ENCODE measurements around the gene PCSK2.

PCSK2 gene

GRCh38 chr20:17445543-17445942 lies 218.7 kb downstream of the PCSK2 start:
- no peak overlapping the region for H3K9ac ChIP-seq (ENCODE audit: low read length)
- no peaks in the 10 kb centered on the region for H3K27me3 ChIP-seq (ENCODE audit: control insufficient read depth, insufficient read depth, low read length)
- H3K4me1 ChIP-seq (ENCODE audit: control insufficient read depth, insufficient read depth, low read length) = no peaks in the 10 kb centered on the region
- no peak overlapping the region for H3K27ac ChIP-seq (ENCODE audit: low read depth, low read length)
- H3K4me3 ChIP-seq (ENCODE audit: low read length) = no peak overlapping the region
- no peaks in the 10 kb centered on the region for H3K36me3 ChIP-seq (ENCODE audit: control insufficient read depth, insufficient read depth, low read length)

GRCh38 chr20:17446171-17446570 lies 219.3 kb downstream of the PCSK2 start:
- H3K27ac ChIP-seq (ENCODE audit: low read depth, low read length) = no peak overlapping the region
- H3K27me3 ChIP-seq (ENCODE audit: control insufficient read depth, insufficient read depth, low read length) = no peaks in the 10 kb centered on the region
- H3K4me3 ChIP-seq (ENCODE audit: low read length) = no peak overlapping the region
- no peaks in the 10 kb centered on the region for H3K36me3 ChIP-seq (ENCODE audit: control insufficient read depth, insufficient read depth, low read length)
- no peaks in the 10 kb centered on the region for H3K4me1 ChIP-seq (ENCODE audit: control insufficient read depth, insufficient read depth, low read length)
- no peak overlapping the region for H3K9ac ChIP-seq (ENCODE audit: low read length)

GRCh38 chr20:17448071-17448470 lies 221.2 kb downstream of the PCSK2 start:
- H3K9ac ChIP-seq (ENCODE audit: low read length) = no peak overlapping the region
- H3K4me1 ChIP-seq (ENCODE audit: control insufficient read depth, insufficient read depth, low read length) = no peaks in the 10 kb centered on the region
- no peak overlapping the region for H3K27ac ChIP-seq (ENCODE audit: low read depth, low read length)
- H3K4me3 ChIP-seq (ENCODE audit: low read length) = no peak overlapping the region
- H3K36me3 ChIP-seq (ENCODE audit: control insufficient read depth, insufficient read depth, low read length) = no peaks in the 10 kb centered on the region
- no peaks in the 10 kb centered on the region for H3K27me3 ChIP-seq (ENCODE audit: control insufficient read depth, insufficient read depth, low read length)

GRCh38 chr20:17449031-17449430 lies 222.2 kb downstream of the PCSK2 start:
- Histone ChIP-seq H3K27me3 (ENCODE audit: control insufficient read depth, insufficient read depth, low read length) (no peaks in the 10 kb centered on the region), H3K9ac (ENCODE audit: low read length) (no peak overlapping the region), H3K4me1 (ENCODE audit: control insufficient read depth, insufficient read depth, low read length) (no peaks in the 10 kb centered on the region), H3K36me3 (ENCODE audit: control insufficient read depth, insufficient read depth, low read length) (no peaks in the 10 kb centered on the region), H3K27ac (ENCODE audit: low read depth, low read length) (no peak overlapping the region), H3K4me3 (ENCODE audit: low read length) (no peak overlapping the region)

GRCh38 chr20:17452441-17452840 lies 225.6 kb downstream of the PCSK2 start:
- Histone ChIP-seq H3K36me3 (ENCODE audit: control insufficient read depth, insufficient read depth, low read length) (no peaks in the 10 kb centered on the region), H3K4me1 (ENCODE audit: control insufficient read depth, insufficient read depth, low read length) (no peaks in the 10 kb centered on the region)

GRCh38 chr20:17453592-17453991 lies 226.8 kb downstream of the PCSK2 start:
- H3K4me3 ChIP-seq (ENCODE audit: low read length) = no peak overlapping the region
- no peaks in the 10 kb centered on the region for H3K36me3 ChIP-seq (ENCODE audit: control insufficient read depth, insufficient read depth, low read length)
- H3K27ac ChIP-seq (ENCODE audit: low read depth, low read length) = no peak overlapping the region
- no peak overlapping the region for H3K9ac ChIP-seq (ENCODE audit: low read length)
- H3K4me1 ChIP-seq (ENCODE audit: control insufficient read depth, insufficient read depth, low read length) = no peaks in the 10 kb centered on the region
- H3K27me3 ChIP-seq (ENCODE audit: control insufficient read depth, insufficient read depth, low read length) = no peaks in the 10 kb centered on the region

More at GRCh38 chr20:17452441-17452840, 225.6 kb downstream of the PCSK2 start:
- Histone ChIP-seq H3K9ac (ENCODE audit: low read length) (no peak overlapping the region), H3K4me3 (ENCODE audit: low read length) (no peak overlapping the region), H3K27me3 (ENCODE audit: control insufficient read depth, insufficient read depth, low read length) (no peaks in the 10 kb centered on the region), H3K27ac (ENCODE audit: low read depth, low read length) (no peak overlapping the region)

GRCh38 chr20:17456279-17456678 lies 229.4 kb downstream of the PCSK2 start:
- Histone ChIP-seq H3K27ac (ENCODE audit: low read depth, low read length) (no peak overlapping the region), H3K4me1 (ENCODE audit: control insufficient read depth, insufficient read depth, low read length) (no peaks in the 10 kb centered on the region), H3K4me3 (ENCODE audit: low read length) (no peak overlapping the region), H3K27me3 (ENCODE audit: control insufficient read depth, insufficient read depth, low read length) (no peaks in the 10 kb centered on the region), H3K9ac (ENCODE audit: low read length) (no peak overlapping the region), H3K36me3 (ENCODE audit: control insufficient read depth, insufficient read depth, low read length) (no peaks in the 10 kb centered on the region)

GRCh38 chr20:17457079-17457478 lies 230.2 kb downstream of the PCSK2 start:
- H3K27ac ChIP-seq (ENCODE audit: low read depth, low read length) = no peak overlapping the region
- no peak overlapping the region for H3K9ac ChIP-seq (ENCODE audit: low read length)

GRCh38 chr20:17457588-17458190 lies 230.8 kb downstream of the PCSK2 start:
- no peak overlapping the region for H3K27ac ChIP-seq (ENCODE audit: low read depth, low read length)
- no peaks in the 10 kb centered on the region for H3K36me3 ChIP-seq (ENCODE audit: control insufficient read depth, insufficient read depth, low read length)
- no peak overlapping the region for H3K9ac ChIP-seq (ENCODE audit: low read length)
- H3K4me1 ChIP-seq (ENCODE audit: control insufficient read depth, insufficient read depth, low read length) = no peaks in the 10 kb centered on the region
- H3K27me3 ChIP-seq (ENCODE audit: control insufficient read depth, insufficient read depth, low read length) = no peaks in the 10 kb centered on the region
- no peak overlapping the region for H3K4me3 ChIP-seq (ENCODE audit: low read length)

More at GRCh38 chr20:17457079-17457478, 230.2 kb downstream of the PCSK2 start:
- Histone ChIP-seq H3K4me3 (ENCODE audit: low read length) (no peak overlapping the region), H3K36me3 (ENCODE audit: control insufficient read depth, insufficient read depth, low read length) (no peaks in the 10 kb centered on the region), H3K4me1 (ENCODE audit: control insufficient read depth, insufficient read depth, low read length) (no peaks in the 10 kb centered on the region), H3K27me3 (ENCODE audit: control insufficient read depth, insufficient read depth, low read length) (no peaks in the 10 kb centered on the region)

- H3K4me3 ChIP-seq (ENCODE audit: low read length) = no peak overlapping the region
These were observed 233.3 kb downstream of the PCSK2 start for GRCh38 chr20:17460119-17460518.

GRCh38 chr20:17461941-17462340 lies 235.1 kb downstream of the PCSK2 start:
- H3K36me3 ChIP-seq (ENCODE audit: control insufficient read depth, insufficient read depth, low read length) = no peaks in the 10 kb centered on the region
- H3K9ac ChIP-seq (ENCODE audit: low read length) = no peak overlapping the region
- H3K27me3 ChIP-seq (ENCODE audit: control insufficient read depth, insufficient read depth, low read length) = no peaks in the 10 kb centered on the region
- H3K4me3 ChIP-seq (ENCODE audit: low read length) = no peak overlapping the region
- no peaks in the 10 kb centered on the region for H3K4me1 ChIP-seq (ENCODE audit: control insufficient read depth, insufficient read depth, low read length)
- no peak overlapping the region for H3K27ac ChIP-seq (ENCODE audit: low read depth, low read length)

More at GRCh38 chr20:17460119-17460518, 233.3 kb downstream of the PCSK2 start:
- no peaks in the 10 kb centered on the region for H3K27me3 ChIP-seq (ENCODE audit: control insufficient read depth, insufficient read depth, low read length)
- no peak overlapping the region for H3K9ac ChIP-seq (ENCODE audit: low read length)
- no peaks in the 10 kb centered on the region for H3K36me3 ChIP-seq (ENCODE audit: control insufficient read depth, insufficient read depth, low read length)
- H3K27ac ChIP-seq (ENCODE audit: low read depth, low read length) = no peak overlapping the region
- H3K4me1 ChIP-seq (ENCODE audit: control insufficient read depth, insufficient read depth, low read length) = no peaks in the 10 kb centered on the region

GRCh38 chr20:17463711-17464110 lies 236.9 kb downstream of the PCSK2 start:
- no peak overlapping the region for H3K27ac ChIP-seq (ENCODE audit: low read depth, low read length)
- no peak overlapping the region for H3K9ac ChIP-seq (ENCODE audit: low read length)
- no peaks in the 10 kb centered on the region for H3K36me3 ChIP-seq (ENCODE audit: control insufficient read depth, insufficient read depth, low read length)
- no peaks in the 10 kb centered on the region for H3K27me3 ChIP-seq (ENCODE audit: control insufficient read depth, insufficient read depth, low read length)
- H3K4me1 ChIP-seq (ENCODE audit: control insufficient read depth, insufficient read depth, low read length) = no peaks in the 10 kb centered on the region
- no peak overlapping the region for H3K4me3 ChIP-seq (ENCODE audit: low read length)

GRCh38 chr20:17465236-17465635 lies 238.4 kb downstream of the PCSK2 start:
- H3K9ac ChIP-seq (ENCODE audit: low read length) = no peak overlapping the region
- no peak overlapping the region for H3K27ac ChIP-seq (ENCODE audit: low read depth, low read length)

More at GRCh38 chr20:17465236-17465635, 238.4 kb downstream of the PCSK2 start:
- no peaks in the 10 kb centered on the region for H3K4me1 ChIP-seq (ENCODE audit: control insufficient read depth, insufficient read depth, low read length)
- no peaks in the 10 kb centered on the region for H3K27me3 ChIP-seq (ENCODE audit: control insufficient read depth, insufficient read depth, low read length)
- H3K36me3 ChIP-seq (ENCODE audit: control insufficient read depth, insufficient read depth, low read length) = no peaks in the 10 kb centered on the region
- H3K4me3 ChIP-seq (ENCODE audit: low read length) = no peak overlapping the region
